ENCODE data around the gene FBXO42.
A peak's percentile ranks its signal among the peaks of the same experiment; 100 is the strongest.

FBXO42 gene

DNA sequence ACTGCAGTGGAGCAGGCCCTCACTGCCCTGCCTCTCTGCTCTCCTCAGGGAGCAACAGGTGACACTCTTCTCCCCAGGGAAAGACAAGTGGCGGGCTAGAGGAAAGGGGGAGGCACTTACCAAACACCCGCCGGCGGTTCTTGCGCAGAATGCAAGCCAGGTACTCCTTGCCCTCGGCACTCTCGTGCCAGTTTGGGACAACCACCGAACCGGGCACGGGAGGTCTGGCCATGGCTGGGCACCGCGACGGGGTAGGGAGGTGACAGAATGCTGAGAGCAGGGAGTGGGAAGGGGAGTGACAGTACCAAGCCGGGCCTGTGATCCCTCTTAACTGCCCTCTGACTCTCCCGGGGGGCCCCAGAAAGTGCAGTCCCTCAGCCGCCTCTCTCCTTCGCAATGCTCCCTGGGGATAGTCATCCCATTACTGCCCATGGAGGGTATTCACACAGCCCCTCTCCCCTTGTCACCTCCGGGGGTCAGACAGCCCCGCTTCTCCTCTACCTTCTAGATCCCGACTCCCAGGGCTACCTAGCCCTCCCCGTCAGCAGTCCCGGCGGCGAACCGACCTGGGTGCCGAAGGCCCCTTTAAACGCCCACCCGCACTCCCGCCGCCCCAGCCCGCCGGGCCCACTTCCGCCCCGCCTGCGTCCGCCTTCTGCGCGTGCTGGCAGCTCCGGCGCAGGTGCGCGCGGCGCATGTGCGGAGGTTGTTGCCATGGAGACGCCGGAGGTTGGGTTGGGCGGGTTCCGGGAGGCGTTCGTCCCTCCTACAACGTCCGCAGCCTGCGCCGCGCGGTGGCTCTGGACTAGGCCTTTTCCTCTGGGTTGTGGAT lies 115.6 kb downstream of the FBXO42 start, which contains the start of gene CPLANE2:
Gene CPLANE2 (minus strand): TSS at position 673 of the 832 bp plus-strand sequence. CDS start 441 bp downstream, at position 232.
- peak within 1 kb of the TSS; percentile 52 to 82 (median 78) for H3K9ac ChIP-seq (ENCODE audit: low read length in 5 of 5)

DNA sequence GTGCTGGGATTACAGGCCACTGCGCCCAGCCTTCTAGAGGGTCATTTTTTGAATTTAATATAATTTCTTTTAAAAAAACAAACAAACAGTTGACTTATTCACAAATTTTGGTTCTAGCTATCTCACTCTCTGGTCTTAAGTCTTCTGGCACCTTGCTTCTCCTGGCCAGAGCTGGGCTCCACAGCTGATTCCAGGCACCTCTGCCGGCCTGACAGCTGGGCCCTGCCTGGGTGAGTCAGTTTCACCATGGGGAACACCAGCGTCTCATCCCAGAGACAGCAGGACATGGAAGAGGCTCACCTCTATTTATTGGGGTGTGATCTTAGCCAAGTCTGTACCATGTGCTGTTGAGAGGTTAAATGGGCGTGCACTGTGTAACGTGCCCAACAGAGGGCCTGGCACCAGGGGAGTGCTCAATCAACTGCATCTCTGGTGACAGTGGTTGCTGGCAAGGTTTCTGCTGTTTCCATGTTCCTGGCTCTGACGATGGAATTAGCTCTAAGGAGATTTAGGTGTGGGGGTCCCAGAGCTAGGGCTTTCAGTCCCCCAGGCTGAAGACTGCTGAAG lies 116.3 kb downstream of the FBXO42 start:
- no peaks in the 10 kb centered on the region for H3K27me3 ChIP-seq (ENCODE audit: control insufficient read depth in 5 of 5, insufficient read depth in 4 of 5, low read length in 5 of 5)
- H3K9me3 ChIP-seq (ENCODE audit: control insufficient read depth in 5 of 5, low read length in 5 of 5) = no peaks in the 10 kb centered on the region
- H3K27ac ChIP-seq (ENCODE audit: low read depth, low read length) = no peak overlapping the region
- peak overlapping the region; percentile 70 to 80 (median 74) for H3K4me3 ChIP-seq (ENCODE audit: low read depth in 1 of 5, low read length in 5 of 5)
- peak overlapping the region in 3 of 5 donors; percentile 53 to 80 (median 78) for H3K9ac ChIP-seq (ENCODE audit: low read length in 5 of 5)
- peaks cover 0 to 14% (median 3%) of the 10 kb centered on the region in 5 donors for H3K36me3 ChIP-seq (ENCODE audit: control insufficient read depth in 5 of 5, insufficient read depth in 5 of 5, low read length in 5 of 5)
- peaks cover 0 to 18% (median 16%) of the 10 kb centered on the region in 5 donors for H3K4me1 ChIP-seq (ENCODE audit: control insufficient read depth in 5 of 5, insufficient read depth in 5 of 5, low read length in 5 of 5)

More for the DNA sequence above, 115.6 kb downstream of the FBXO42 start, which contains the start of gene CPLANE2:
- H3K36me3 ChIP-seq (ENCODE audit: control insufficient read depth in 5 of 5, insufficient read depth in 5 of 5, low read length in 5 of 5) = peaks cover 0 to 13% (median 0%) of the 10 kb centered on the region in 5 donors
- peak within 1 kb of the TSS; percentile 41 for H3K27ac ChIP-seq (ENCODE audit: low read depth, low read length)
- no peaks in the 10 kb centered on the region for H3K9me3 ChIP-seq (ENCODE audit: control insufficient read depth in 5 of 5, low read length in 5 of 5)
- peaks cover 0 to 18% (median 16%) of the 10 kb centered on the region in 5 donors for H3K4me1 ChIP-seq (ENCODE audit: control insufficient read depth in 5 of 5, insufficient read depth in 5 of 5, low read length in 5 of 5)
- peak within 1 kb of the TSS; percentile 70 to 80 (median 74) for H3K4me3 ChIP-seq (ENCODE audit: low read depth in 1 of 5, low read length in 5 of 5)
- H3K27me3 ChIP-seq (ENCODE audit: control insufficient read depth in 5 of 5, insufficient read depth in 4 of 5, low read length in 5 of 5) = no peaks in the 10 kb centered on the region

DNA sequence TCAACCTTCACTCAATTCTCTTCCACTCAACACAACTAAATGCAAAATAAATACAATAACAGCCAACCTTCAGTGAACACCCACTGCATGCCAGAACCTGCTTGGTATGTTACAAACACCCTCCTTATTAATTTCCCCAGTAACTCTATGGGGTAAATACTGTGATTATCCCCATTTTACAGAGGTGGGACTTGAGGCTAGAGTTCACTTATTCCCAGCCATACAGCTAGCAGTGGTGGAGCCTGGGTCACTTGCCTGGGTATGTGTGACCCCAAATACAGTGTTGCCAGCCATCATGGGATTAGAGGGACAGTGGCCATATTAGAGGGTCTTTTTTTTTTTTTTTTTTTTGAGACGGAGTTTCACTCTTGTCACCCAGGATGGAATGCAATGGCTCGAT lies 116.9 kb downstream of the FBXO42 start:
- H3K9me3 ChIP-seq (ENCODE audit: control insufficient read depth in 5 of 5, low read length in 5 of 5) = no peaks in the 10 kb centered on the region
- no peak overlapping the region for H3K27ac ChIP-seq (ENCODE audit: low read depth, low read length)
- peaks cover 0 to 18% (median 16%) of the 10 kb centered on the region in 5 donors for H3K4me1 ChIP-seq (ENCODE audit: control insufficient read depth in 5 of 5, insufficient read depth in 5 of 5, low read length in 5 of 5)
- H3K36me3 ChIP-seq (ENCODE audit: control insufficient read depth in 5 of 5, insufficient read depth in 5 of 5, low read length in 5 of 5) = peaks cover 0 to 14% (median 3%) of the 10 kb centered on the region in 5 donors
- H3K27me3 ChIP-seq (ENCODE audit: control insufficient read depth in 5 of 5, insufficient read depth in 4 of 5, low read length in 5 of 5) = no peaks in the 10 kb centered on the region
- no peak overlapping the region for H3K4me3 ChIP-seq (ENCODE audit: low read depth in 1 of 5, low read length in 5 of 5)
- no peak overlapping the region for H3K9ac ChIP-seq (ENCODE audit: low read length in 5 of 5)

DNA sequence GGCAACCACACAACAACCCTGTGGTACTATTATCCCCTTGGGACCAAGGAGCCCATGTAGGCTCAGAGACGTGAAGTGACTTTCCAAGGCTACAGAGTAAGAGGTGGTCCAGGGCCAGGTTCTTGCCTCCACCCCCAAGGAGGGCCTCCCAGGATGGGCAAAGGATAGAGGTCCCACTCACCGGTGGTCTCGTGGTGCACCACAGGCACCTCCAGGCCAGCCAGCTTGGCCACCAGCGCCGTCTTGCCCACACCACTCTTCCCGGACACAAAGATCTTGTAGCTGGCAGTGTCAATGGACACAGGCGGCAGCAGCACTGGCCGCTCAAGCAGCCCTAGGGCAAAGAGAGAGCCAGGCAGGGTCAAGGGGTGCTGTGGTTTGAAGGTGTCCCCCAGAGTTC lies 118.8 kb downstream of the FBXO42 start:
- Histone ChIP-seq H3K36me3 (ENCODE audit: control insufficient read depth in 5 of 5, insufficient read depth in 5 of 5, low read length in 5 of 5) (peaks cover 0 to 14% (median 3%) of the 10 kb centered on the region in 5 donors), H3K27ac (ENCODE audit: low read depth, low read length) (no peak overlapping the region), H3K4me1 (ENCODE audit: control insufficient read depth in 5 of 5, insufficient read depth in 5 of 5, low read length in 5 of 5) (peaks cover 0 to 18% (median 16%) of the 10 kb centered on the region in 5 donors), H3K9ac (ENCODE audit: low read length in 5 of 5) (no peak overlapping the region), H3K27me3 (ENCODE audit: control insufficient read depth in 5 of 5, insufficient read depth in 4 of 5, low read length in 5 of 5) (no peaks in the 10 kb centered on the region), H3K4me3 (ENCODE audit: low read depth in 1 of 5, low read length in 5 of 5) (no peak overlapping the region), H3K9me3 (ENCODE audit: control insufficient read depth in 5 of 5, low read length in 5 of 5) (no peaks in the 10 kb centered on the region)

DNA sequence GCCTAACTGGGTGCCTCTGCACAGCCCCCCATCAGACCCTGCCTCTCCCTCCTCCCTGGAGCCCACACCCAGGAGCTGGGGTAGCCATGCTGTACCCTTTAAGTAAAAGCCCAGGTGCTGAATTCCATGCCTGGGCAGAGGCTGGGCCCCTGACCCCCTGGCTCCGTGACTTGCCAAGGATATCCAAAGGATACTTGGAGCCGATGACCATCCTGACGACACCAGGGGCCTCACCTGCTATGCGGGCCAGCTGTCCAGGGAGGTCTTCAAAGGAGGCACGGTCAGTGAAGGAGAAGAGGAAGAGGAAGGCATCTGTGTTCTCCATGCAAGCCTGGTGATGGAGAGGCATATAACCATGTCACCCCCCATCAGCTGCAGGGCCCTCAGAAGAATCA lies 120.0 kb downstream of the FBXO42 start:
- Histone ChIP-seq H3K9ac (ENCODE audit: low read length in 5 of 5) (no peak overlapping the region), H3K36me3 (ENCODE audit: control insufficient read depth in 5 of 5, insufficient read depth in 5 of 5, low read length in 5 of 5) (peaks cover 0 to 14% (median 3%) of the 10 kb centered on the region in 5 donors), H3K4me1 (ENCODE audit: control insufficient read depth in 5 of 5, insufficient read depth in 5 of 5, low read length in 5 of 5) (peaks cover 0 to 16% (median 13%) of the 10 kb centered on the region in 5 donors)

DNA sequence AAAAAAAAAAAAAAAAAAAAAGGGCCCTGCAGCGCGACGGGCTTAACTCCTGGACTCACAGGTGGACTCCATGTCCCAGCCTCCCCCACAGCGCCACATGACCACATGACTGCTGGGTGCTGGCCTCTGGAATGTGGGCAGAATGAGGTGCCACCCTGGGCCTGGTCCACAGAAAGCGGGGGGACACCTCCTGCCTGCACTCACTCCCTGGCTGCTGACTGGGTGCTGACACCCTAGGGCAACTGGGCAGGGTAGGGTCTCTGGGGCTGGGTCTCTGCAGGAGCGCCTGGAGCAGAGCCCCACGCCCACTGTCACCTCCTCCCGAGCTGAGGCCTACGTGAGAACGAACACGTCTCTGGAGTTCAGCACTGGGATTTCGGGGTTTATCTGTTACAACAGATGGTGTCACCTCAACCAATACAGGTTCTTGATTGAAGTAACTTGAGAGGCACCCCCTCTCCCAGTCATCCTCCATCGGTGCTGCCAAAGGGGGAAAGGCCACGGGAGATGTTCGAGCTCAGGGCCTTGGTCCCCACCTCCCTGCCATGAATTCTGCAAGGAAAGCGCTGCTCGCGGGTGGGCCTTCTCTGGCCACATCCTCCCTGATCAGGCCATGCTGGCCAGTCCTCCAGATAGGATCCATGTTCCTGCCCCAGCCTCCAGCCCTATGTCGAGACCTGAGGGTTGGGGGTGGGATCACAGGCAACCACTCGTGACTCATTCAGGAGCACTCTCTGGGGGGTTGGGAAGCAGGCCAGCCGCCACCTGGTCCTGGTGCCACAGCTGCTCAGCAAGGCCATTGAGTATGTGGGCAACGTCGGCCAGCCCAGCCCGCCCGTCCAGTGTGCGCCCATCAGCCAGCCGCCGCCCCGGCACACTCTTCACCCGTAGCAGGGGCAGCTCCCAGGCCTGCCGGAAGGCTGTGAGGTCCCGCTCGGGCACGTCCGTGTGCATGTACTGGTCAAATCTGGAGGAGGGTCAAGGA lies 120.7 kb downstream of the FBXO42 start:
- H3K36me3 ChIP-seq (ENCODE audit: control insufficient read depth in 5 of 5, insufficient read depth in 5 of 5, low read length in 5 of 5) = peaks cover 0 to 14% (median 3%) of the 10 kb centered on the region in 5 donors
- no peak overlapping the region for H3K27ac ChIP-seq (ENCODE audit: low read depth, low read length)
- no peak overlapping the region for H3K4me3 ChIP-seq (ENCODE audit: low read depth in 1 of 5, low read length in 5 of 5)
- H3K9ac ChIP-seq (ENCODE audit: low read length in 5 of 5) = no peak overlapping the region
- H3K9me3 ChIP-seq (ENCODE audit: control insufficient read depth in 5 of 5, low read length in 5 of 5) = no peaks in the 10 kb centered on the region
- peaks cover 0 to 16% (median 12%) of the 10 kb centered on the region in 5 donors for H3K4me1 ChIP-seq (ENCODE audit: control insufficient read depth in 5 of 5, insufficient read depth in 5 of 5, low read length in 5 of 5)
- peaks cover 0 to 14% (median 4%) of the 10 kb centered on the region in 5 donors for H3K27me3 ChIP-seq (ENCODE audit: control insufficient read depth in 5 of 5, insufficient read depth in 4 of 5, low read length in 5 of 5)

More for the DNA sequence above, 120.0 kb downstream of the FBXO42 start:
- Histone ChIP-seq H3K4me3 (ENCODE audit: low read depth in 1 of 5, low read length in 5 of 5) (no peak overlapping the region), H3K27me3 (ENCODE audit: control insufficient read depth in 5 of 5, insufficient read depth in 4 of 5, low read length in 5 of 5) (peaks cover 0 to 7% (median 3%) of the 10 kb centered on the region in 5 donors), H3K27ac (ENCODE audit: low read depth, low read length) (no peak overlapping the region), H3K9me3 (ENCODE audit: control insufficient read depth in 5 of 5, low read length in 5 of 5) (no peaks in the 10 kb centered on the region)

DNA sequence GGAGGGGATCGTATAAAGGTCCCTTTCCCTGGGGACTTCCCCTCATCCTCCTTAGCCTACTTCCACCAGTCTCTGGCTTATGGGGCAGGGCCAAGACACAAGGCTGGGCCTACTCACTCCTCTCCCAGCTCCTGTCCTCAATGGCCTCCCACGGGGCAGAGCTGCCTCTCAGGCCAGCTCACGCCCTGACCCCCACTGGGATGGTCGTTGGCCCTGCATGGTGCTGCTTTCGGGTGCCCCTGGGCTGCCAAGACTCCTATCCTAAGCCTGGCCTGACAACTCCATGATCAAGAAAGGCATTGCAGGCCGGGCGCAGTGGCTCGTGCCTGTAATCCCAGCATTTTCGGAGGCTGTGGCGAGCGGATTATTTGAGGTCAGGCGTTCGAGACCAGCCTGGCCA lies 121.5 kb downstream of the FBXO42 start:
- Histone ChIP-seq H3K9ac (ENCODE audit: low read length in 5 of 5) (no peak overlapping the region), H3K27me3 (ENCODE audit: control insufficient read depth in 5 of 5, insufficient read depth in 4 of 5, low read length in 5 of 5) (peaks cover 0 to 22% (median 13%) of the 10 kb centered on the region in 5 donors), H3K27ac (ENCODE audit: low read depth, low read length) (no peak overlapping the region), H3K9me3 (ENCODE audit: control insufficient read depth in 5 of 5, low read length in 5 of 5) (peaks cover 0 to 3% (median 0%) of the 10 kb centered on the region in 5 donors), H3K4me3 (ENCODE audit: low read depth in 1 of 5, low read length in 5 of 5) (no peak overlapping the region), H3K4me1 (ENCODE audit: control insufficient read depth in 5 of 5, insufficient read depth in 5 of 5, low read length in 5 of 5) (peaks cover 0 to 12% (median 10%) of the 10 kb centered on the region in 5 donors), H3K36me3 (ENCODE audit: control insufficient read depth in 5 of 5, insufficient read depth in 5 of 5, low read length in 5 of 5) (peaks cover 0 to 14% (median 3%) of the 10 kb centered on the region in 5 donors)

DNA sequence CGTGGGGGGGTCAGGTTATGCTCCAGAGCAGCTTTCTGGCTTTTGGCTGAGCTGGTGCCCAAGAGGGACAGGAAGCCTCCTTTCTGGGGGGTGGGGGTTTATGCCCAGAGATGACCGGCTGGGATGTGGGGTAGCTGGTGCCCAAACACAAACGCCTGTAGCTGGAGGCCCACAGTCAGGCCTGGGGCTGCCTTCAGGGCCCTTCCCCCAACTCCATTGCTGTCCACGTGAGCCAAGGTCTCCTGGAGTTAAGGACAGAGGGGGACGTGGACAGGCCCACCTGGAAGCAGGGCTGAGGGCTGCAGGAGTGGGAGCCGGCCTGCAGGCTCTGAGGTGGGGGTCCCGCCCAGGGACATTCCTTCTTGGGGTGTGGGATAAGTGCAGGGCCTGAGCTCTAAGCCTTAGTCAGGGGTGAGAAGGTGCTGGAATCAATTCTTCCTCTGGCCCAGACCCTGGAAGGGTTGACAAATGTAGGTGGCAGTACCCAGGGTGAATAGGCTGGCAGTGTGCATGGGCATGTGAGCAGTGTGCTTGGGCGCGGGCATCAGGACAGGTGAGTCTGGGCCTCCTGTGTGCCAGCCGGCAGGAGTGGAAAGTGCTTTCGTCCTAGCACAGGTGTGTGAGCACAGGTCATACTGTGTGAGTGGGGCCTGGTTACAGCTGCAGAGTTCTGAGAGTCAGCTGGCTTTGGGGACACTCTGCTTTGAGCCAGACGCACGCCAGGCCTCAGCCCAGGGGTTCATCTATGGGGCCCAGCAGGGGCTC lies 122.1 kb downstream of the FBXO42 start:
- Histone ChIP-seq H3K4me3 (ENCODE audit: low read depth in 1 of 5, low read length in 5 of 5) (no peak overlapping the region), H3K27ac (ENCODE audit: low read depth, low read length) (no peak overlapping the region), H3K4me1 (ENCODE audit: control insufficient read depth in 5 of 5, insufficient read depth in 5 of 5, low read length in 5 of 5) (peaks cover 0 to 12% (median 10%) of the 10 kb centered on the region in 5 donors), H3K36me3 (ENCODE audit: control insufficient read depth in 5 of 5, insufficient read depth in 5 of 5, low read length in 5 of 5) (peaks cover 0 to 14% (median 3%) of the 10 kb centered on the region in 5 donors), H3K27me3 (ENCODE audit: control insufficient read depth in 5 of 5, insufficient read depth in 4 of 5, low read length in 5 of 5) (peaks cover 0 to 23% (median 14%) of the 10 kb centered on the region in 5 donors), H3K9me3 (ENCODE audit: control insufficient read depth in 5 of 5, low read length in 5 of 5) (peaks cover 0 to 3% (median 0%) of the 10 kb centered on the region in 5 donors), H3K9ac (ENCODE audit: low read length in 5 of 5) (no peak overlapping the region)

All from subcutaneous abdominal adipose tissue (tissue), 5 donors.